ENCODE data around the gene PPP1R14B.

Gene PPP1R14B

DNA sequence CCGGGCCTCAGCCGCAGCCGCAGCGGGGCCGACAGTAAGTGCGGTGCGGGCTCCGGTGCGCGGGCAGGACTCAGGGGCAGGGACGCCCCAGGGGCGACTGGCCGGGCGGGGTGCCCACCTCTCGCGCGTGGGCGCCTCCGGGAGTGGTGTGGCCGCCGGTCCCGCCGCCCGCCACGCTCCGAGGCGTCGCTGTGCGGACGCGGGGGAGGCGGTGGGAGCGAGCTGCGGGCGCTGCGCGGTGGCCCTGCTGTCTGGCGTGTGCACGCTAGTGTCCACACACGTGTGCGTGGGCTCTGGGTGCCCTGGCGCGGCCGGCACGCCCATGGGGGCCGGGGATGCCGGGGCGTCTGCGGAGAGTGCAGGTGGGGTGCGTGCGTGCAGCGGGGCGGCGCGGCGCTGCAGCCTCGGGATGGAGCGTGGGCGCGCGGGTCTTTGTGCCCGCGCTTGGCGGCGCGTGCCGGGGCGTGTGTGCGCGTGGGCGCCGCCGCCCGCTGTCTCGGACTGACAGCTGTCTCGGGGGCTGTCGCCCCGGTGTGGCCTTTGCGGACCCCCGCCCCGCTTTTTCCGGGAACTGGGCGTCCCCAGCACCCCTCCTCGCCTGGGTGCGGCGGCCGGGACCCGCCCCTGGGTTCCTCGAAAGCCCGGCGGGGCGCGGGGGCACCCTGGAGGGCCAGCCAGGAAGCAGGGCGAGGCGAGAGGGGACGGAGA lies 45.2 kb upstream of the PPP1R14B start:
- no peak for DNase-seq (ENCODE audit: extremely low spot score)
- TF ChIP-seq, protein P1, sequence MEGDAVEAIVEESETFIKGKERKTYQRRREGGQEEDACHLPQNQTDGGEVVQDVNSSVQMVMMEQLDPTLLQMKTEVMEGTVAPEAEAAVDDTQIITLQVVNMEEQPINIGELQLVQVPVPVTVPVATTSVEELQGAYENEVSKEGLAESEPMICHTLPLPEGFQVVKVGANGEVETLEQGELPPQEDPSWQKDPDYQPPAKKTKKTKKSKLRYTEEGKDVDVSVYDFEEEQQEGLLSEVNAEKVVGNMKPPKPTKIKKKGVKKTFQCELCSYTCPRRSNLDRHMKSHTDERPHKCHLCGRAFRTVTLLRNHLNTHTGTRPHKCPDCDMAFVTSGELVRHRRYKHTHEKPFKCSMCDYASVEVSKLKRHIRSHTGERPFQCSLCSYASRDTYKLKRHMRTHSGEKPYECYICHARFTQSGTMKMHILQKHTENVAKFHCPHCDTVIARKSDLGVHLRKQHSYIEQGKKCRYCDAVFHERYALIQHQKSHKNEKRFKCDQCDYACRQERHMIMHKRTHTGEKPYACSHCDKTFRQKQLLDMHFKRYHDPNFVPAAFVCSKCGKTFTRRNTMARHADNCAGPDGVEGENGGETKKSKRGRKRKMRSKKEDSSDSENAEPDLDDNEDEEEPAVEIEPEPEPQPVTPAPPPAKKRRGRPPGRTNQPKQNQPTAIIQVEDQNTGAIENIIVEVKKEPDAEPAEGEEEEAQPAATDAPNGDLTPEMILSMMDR (IDR thresholded peaks at IDR 0.05; ENCODE audit: control extremely low read depth, extremely low read depth, low read depth, missing control alignments) = no peak
- CTCF ChIA-PET = interaction anchor here (14.3 kb wide), 1 partner anchor 11 kb away, joined by 186 read pairs; the partner anchor contains the start of genes CATSPERZ and ESRRA
- POLR2A ChIA-PET = no interaction called here

DNA sequence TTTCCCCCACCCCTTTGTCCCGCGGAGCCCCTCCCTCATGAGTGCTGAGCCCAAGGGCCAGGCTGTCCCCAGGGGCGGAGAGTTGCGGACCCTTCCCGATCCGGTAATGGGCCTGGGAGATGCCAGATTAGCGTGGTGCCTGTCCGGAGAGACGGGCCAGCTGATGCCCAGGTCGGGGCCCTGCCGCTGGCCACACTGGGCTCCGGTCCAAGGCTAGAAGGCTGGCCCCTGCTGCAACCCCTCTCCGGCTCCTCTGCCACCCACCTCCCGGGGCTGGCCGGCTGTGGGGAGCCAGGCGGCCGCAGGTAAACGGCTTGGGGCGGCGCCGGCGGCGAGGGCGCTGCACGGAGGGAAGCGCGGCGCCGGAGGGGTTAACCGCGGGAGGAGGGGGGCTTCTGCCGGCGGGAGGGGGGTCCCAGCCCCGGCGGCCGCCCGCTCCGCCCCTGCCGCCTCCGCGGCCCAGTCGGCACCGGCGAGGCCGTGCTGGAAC lies 44.6 kb upstream of the PPP1R14B start, which contains the start of gene KCNK4:
TSS of gene KCNK4 (plus strand) at position 41 of the 490 bp plus-strand sequence. CDS start 1,717 bp downstream, outside the sequence.
- no peak for DNase-seq (ENCODE audit: extremely low spot score)
- POLR2A ChIA-PET = no interaction called here
- CTCF ChIA-PET = interaction anchor here (14.3 kb wide), 1 partner anchor 12 kb away, joined by 186 read pairs; the partner anchor contains the start of genes CATSPERZ and ESRRA
- TF ChIP-seq, protein P1 (IDR thresholded peaks at IDR 0.05; ENCODE audit: control extremely low read depth, extremely low read depth, low read depth, missing control alignments) = no peak

GRCh38 chr11:64290352-64291261 lies 43.9 kb upstream of the PPP1R14B start:
- TF ChIP-seq, protein P1 (IDR thresholded peaks at IDR 0.05; ENCODE audit: control extremely low read depth, extremely low read depth, low read depth, missing control alignments) = no peak
- ChIA-PET CTCF (interaction anchor here (0.8 to 14.3 kb wide), 3 partner anchors 12 to 86 kb away, joined by 3 to 186 read pairs (median 5); partner anchors contain the start of genes CATSPERZ, ESRRA and PLCB3), POLR2A (interaction anchor here (0.6 kb wide), 1 partner anchor 19 kb away, joined by 4 read pairs; no protein-coding TSS in a partner anchor)
- no peak for DNase-seq (ENCODE audit: extremely low spot score)

DNA sequence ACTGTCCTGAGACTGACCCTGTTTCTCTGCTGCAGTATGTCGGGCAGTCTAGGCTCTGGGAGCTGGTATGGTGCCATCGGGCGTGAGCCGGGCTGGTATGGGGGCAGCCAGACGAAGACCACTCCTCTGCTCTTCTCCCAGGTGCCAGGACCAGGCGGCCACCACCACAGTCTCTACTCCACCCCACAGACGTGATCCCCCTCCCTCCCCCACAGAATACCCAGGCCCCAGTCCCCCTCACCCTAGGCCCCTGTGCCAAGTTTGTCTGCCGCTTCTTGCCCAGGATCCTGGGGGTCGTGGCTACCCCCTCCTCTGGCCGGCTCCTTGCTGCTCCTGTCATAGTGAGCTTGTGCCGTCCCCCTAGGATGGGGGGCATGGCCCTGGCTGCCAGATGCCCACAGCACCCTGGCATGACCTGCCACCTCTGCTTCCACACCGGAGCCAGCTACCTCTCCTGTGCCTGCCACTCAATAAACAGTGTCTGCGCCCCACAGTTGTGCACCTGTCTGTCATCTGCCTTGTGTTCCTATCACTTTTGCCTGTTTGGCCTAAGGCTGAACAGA lies 42.3 kb upstream of the PPP1R14B start:
- ChIA-PET CTCF (interaction anchor here (1.8 to 14.3 kb wide), 2 partner anchors 14 to 38 kb away, joined by 5 to 186 read pairs; partner anchors contain the start of genes CATSPERZ, ESRRA and PLCB3), POLR2A (no interaction called here)
- no peak for DNase-seq (ENCODE audit: extremely low spot score)
- TF ChIP-seq, protein P1 (IDR thresholded peaks at IDR 0.05; ENCODE audit: control extremely low read depth, extremely low read depth, low read depth, missing control alignments) = no peak

DNA sequence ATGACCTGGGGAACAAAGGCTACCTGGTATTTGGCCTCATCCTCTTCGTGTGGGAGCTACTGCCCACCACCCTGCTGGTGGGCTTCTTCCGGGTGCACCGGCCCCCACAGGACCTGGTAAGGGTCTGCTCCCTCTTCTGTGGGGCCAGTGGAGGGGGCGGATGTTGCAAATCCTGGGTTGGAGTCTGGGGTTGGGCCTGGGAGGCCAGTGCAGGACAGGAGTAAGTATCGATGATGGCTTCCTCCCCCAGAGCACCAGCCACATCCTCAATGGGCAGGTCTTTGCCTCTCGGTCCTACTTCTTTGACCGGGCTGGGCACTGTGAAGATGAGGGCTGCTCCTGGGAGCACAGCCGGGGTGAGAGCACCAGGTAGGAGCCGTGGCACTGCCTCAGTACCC lies 41.6 kb upstream of the PPP1R14B start:
- ChIA-PET POLR2A (interaction anchor here (0.6 kb wide), 1 partner anchor 22 kb away, joined by 3 read pairs; no protein-coding TSS in a partner anchor), CTCF (interaction anchor here (1.0 to 14.3 kb wide), 2 partner anchors 9 to 15 kb away, joined by 3 to 186 read pairs; partner anchors contain the start of genes CATSPERZ and ESRRA)
- TF ChIP-seq, protein P1 (IDR thresholded peaks at IDR 0.05; ENCODE audit: control extremely low read depth, extremely low read depth, low read depth, missing control alignments) = no peak
- DNase-seq (ENCODE audit: extremely low spot score) = no peak
